ENCODE measurements around the gene WDR91.
A peak's percentile ranks its signal among the peaks of the same experiment; 100 is the strongest.
"Not testable (repeated sequence)": the region's sequence is repeated elsewhere in the genome, so short reads cannot be mapped to it uniquely, and the experiment has no call there.

WDR91 gene

GRCh38 chr7:135175931-135176330 is 35.4 kb downstream of the WDR91 start:
- H3K79me2 ChIP-seq (ENCODE audit: insufficient read depth, low read length) = no peaks in the 10 kb centered on the region

GRCh38 chr7:135174941-135175340 is 36.4 kb downstream of the WDR91 start:
- H3K9me2 ChIP-seq (ENCODE audit: low read depth, low read length) = no peaks in the 10 kb centered on the region
- no peak overlapping the region for H3K27ac ChIP-seq (ENCODE audit: low read depth, low read length, poor library complexity, severe bottlenecking)
- H2AFZ ChIP-seq (ENCODE audit: low read length) = no peak overlapping the region
- H3K36me3 ChIP-seq (ENCODE audit: insufficient read depth, low read length) = no peaks in the 10 kb centered on the region
- H3K9ac ChIP-seq (ENCODE audit: low read length) = no peak overlapping the region
- H3F3A ChIP-seq (ENCODE audit: insufficient read depth, low read length) = no peaks in the 10 kb centered on the region
- no peaks in the 10 kb centered on the region for H3K27me3 ChIP-seq (ENCODE audit: insufficient read depth, low read length)
- H4K20me1 ChIP-seq (ENCODE audit: insufficient read depth, low read length) = no peaks in the 10 kb centered on the region
- no peak overlapping the region for H3K4me3 ChIP-seq (ENCODE audit: low read depth, low read length, poor library complexity, severe bottlenecking)
- no peaks in the 10 kb centered on the region for H3K79me2 ChIP-seq (ENCODE audit: insufficient read depth, low read length)
- no peak overlapping the region for H3K4me2 ChIP-seq (ENCODE audit: low read length)
- no peaks in the 10 kb centered on the region for H3K9me3 ChIP-seq (ENCODE audit: low read length)
- peaks cover 17% of the 10 kb centered on the region for H3K4me1 ChIP-seq (ENCODE audit: insufficient read depth, low read length, severe bottlenecking)
- no peak for TF ChIP-seq EZH2 (IDR thresholded peaks at IDR 0.05; ENCODE audit: borderline replicate concordance, low read length)
- TF ChIP-seq CTCF (IDR thresholded peaks at IDR 0.05; ENCODE audit: low read length) = no peak

More at GRCh38 chr7:135175931-135176330, 35.4 kb downstream of the WDR91 start:
- Histone ChIP-seq H3K27ac (ENCODE audit: low read depth, low read length, poor library complexity, severe bottlenecking) (no peak overlapping the region), H3K9me2 (ENCODE audit: low read depth, low read length) (no peaks in the 10 kb centered on the region), H3K4me1 (ENCODE audit: insufficient read depth, low read length, severe bottlenecking) (peaks cover 16% of the 10 kb centered on the region), H3K4me2 (ENCODE audit: low read length) (no peak overlapping the region), H4K20me1 (ENCODE audit: insufficient read depth, low read length) (no peaks in the 10 kb centered on the region), H3K9me3 (ENCODE audit: low read length) (peaks cover 3% of the 10 kb centered on the region), H3K36me3 (ENCODE audit: insufficient read depth, low read length) (peaks cover 2% of the 10 kb centered on the region; the same call in 1 of the 2 replicates), H3K9ac (ENCODE audit: low read length) (no peak overlapping the region), H3F3A (ENCODE audit: insufficient read depth, low read length) (no peaks in the 10 kb centered on the region), H3K27me3 (ENCODE audit: insufficient read depth, low read length) (no peaks in the 10 kb centered on the region), H2AFZ (ENCODE audit: low read length) (no peak overlapping the region), H3K4me3 (ENCODE audit: low read depth, low read length, poor library complexity, severe bottlenecking) (no peak overlapping the region)
- TF ChIP-seq EZH2 (IDR thresholded peaks at IDR 0.05; ENCODE audit: borderline replicate concordance, low read length) (no peak), CTCF (IDR thresholded peaks at IDR 0.05; ENCODE audit: low read length) (no peak)

DNA sequence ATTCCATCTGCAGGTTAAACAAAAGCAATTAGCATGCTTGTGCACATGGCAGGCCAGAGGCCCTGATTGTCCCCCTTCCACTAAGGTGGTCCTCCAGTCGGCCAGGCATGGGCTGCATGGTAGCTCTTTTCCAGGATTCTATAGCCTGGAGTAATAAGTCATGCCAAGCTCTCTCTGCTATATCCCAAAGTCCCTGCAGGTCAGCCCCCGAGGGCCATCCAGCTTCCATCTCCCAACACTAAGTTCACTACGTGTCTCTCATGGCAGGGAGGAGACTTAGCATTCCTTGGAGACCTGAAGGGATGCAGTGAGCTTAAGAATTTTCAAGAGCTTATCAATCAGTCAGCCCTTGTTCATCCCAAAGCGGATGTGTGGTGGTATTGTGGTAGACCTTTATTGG is 37.4 kb downstream of the WDR91 start:
- H3K9ac ChIP-seq (ENCODE audit: low read length); H3K27ac ChIP-seq (ENCODE audit: low read depth, low read length, poor library complexity, severe bottlenecking); H3K9me3 ChIP-seq (ENCODE audit: low read length); H3K9me2 ChIP-seq (ENCODE audit: low read depth, low read length); H2AFZ ChIP-seq (ENCODE audit: low read length); H3K27me3 ChIP-seq (ENCODE audit: insufficient read depth, low read length); H3K4me3 ChIP-seq (ENCODE audit: low read depth, low read length, poor library complexity, severe bottlenecking); H3K4me2 ChIP-seq (ENCODE audit: low read length); H3K79me2 ChIP-seq (ENCODE audit: insufficient read depth, low read length); H3K36me3 ChIP-seq (ENCODE audit: insufficient read depth, low read length); H3F3A ChIP-seq (ENCODE audit: insufficient read depth, low read length); H4K20me1 ChIP-seq (ENCODE audit: insufficient read depth, low read length): not testable (repeated sequence)
- peaks cover 27% of the 10 kb centered on the region for H3K4me1 ChIP-seq (ENCODE audit: insufficient read depth, low read length, severe bottlenecking)

DNA sequence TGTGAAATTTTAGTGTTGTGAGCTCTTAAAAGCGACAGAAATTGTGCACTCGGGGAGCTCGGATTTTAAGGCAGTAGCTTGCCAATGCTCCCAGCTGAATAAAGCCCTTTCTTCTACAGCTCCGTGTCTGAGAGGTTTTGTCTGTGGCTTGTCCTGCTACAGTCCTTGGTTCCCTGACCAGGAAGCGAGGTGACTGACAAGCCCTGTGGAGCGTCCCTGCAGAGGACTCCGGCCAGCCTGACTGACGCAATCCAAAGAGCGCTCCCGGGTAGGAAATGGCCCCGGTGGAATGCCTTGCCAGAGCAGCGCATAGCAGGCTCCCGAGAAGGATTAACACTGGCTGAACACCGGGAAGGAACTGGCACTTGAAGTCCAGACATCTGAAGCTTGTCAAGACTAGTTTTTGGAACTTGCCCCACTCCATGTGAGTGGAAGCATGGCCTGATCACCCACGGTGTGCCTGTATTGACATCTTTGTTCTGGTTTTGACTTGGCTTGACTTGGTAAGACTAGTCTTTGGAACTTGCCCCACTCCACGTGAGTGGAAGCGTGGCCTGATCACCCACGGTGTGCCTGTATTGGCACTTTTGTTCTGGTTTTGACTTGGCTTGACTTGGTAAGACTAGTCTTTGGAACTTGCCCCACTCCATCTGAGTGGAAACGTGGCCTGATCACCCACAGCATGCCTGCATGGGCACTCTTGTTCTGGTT is 39.6 kb downstream of the WDR91 start:
- Histone ChIP-seq H3K9ac (ENCODE audit: low read length) (peak overlapping the region; percentile 28; the same call in 1 of the 2 replicates), H3K36me3 (ENCODE audit: insufficient read depth, low read length) (peaks cover 22% of the 10 kb centered on the region), H2AFZ (ENCODE audit: low read length) (peak overlapping the region; percentile 39; the same call in 1 of the 2 replicates), H3K4me1 (ENCODE audit: insufficient read depth, low read length, severe bottlenecking) (peaks cover 34% of the 10 kb centered on the region), H3K4me2 (ENCODE audit: low read length) (peak overlapping the region; percentile 91), H3K27ac (ENCODE audit: low read depth, low read length, poor library complexity, severe bottlenecking) (peak overlapping the region; percentile 92), H3K4me3 (ENCODE audit: low read depth, low read length, poor library complexity, severe bottlenecking) (peak overlapping the region; percentile 91)
- not testable (repeated sequence) for H3K79me2 ChIP-seq (ENCODE audit: insufficient read depth, low read length); H4K20me1 ChIP-seq (ENCODE audit: insufficient read depth, low read length); H3K9me2 ChIP-seq (ENCODE audit: low read depth, low read length); H3K27me3 ChIP-seq (ENCODE audit: insufficient read depth, low read length); H3K9me3 ChIP-seq (ENCODE audit: low read length); H3F3A ChIP-seq (ENCODE audit: insufficient read depth, low read length)

GRCh38 chr7:135170998-135171481 is 40.3 kb downstream of the WDR91 start:
- Histone ChIP-seq H2AFZ (ENCODE audit: low read length) (peak overlapping the region; percentile 69), H3K4me2 (ENCODE audit: low read length) (peak overlapping the region; percentile 91), H3K4me3 (ENCODE audit: low read depth, low read length, poor library complexity, severe bottlenecking) (peak overlapping the region; percentile 91), H3K36me3 (ENCODE audit: insufficient read depth, low read length) (peaks cover 29% of the 10 kb centered on the region), H3K27ac (ENCODE audit: low read depth, low read length, poor library complexity, severe bottlenecking) (peak overlapping the region; percentile 92), H3K4me1 (ENCODE audit: insufficient read depth, low read length, severe bottlenecking) (peaks cover 34% of the 10 kb centered on the region), H3K9ac (ENCODE audit: low read length) (peak overlapping the region; percentile 91)
- not testable (repeated sequence) for H3F3A ChIP-seq (ENCODE audit: insufficient read depth, low read length); H3K9me2 ChIP-seq (ENCODE audit: low read depth, low read length); H3K79me2 ChIP-seq (ENCODE audit: insufficient read depth, low read length); H3K27me3 ChIP-seq (ENCODE audit: insufficient read depth, low read length); H3K9me3 ChIP-seq (ENCODE audit: low read length); H4K20me1 ChIP-seq (ENCODE audit: insufficient read depth, low read length)

Data from OCI-LY1 (cell line).